Natural killer cell (primary cell): ENCODE measurements around the gene CHRM5. TPM values are rescaled to one million over a fixed set of nuclear protein-coding genes. Genes with fewer than 3 reads are reported as not detected.
A peak's percentile ranks its signal among the peaks of the same experiment; 100 is the strongest.

ENCODE experiments used
- ATAC-seq, 3 donors: fragments of 150-1000 bp in 2 of 3; fragments of 200-7000 bp in 1 of 3; cut with Tn5 transposase; 1 replicate in 1 of 3; 2 replicates in 2 of 3; pipeline ENCODE4 v1.10.0; 2021; ENCODE audit warnings: mild to moderate bottlenecking in 2 of 3, moderate library complexity in 2 of 3
- DNase-seq, 2 donors: peaks; one replicate each; pipeline versions ENCODE4 v3.0.0 to v3.0.0-alpha.2; 2013 to 2021; ENCODE audit warnings: mixed read lengths in 1 of 2
- H3K27ac ChIP-seq: one replicate; pipeline ENCODE4 v1.5.1; 2013; ENCODE audit warnings: mild to moderate bottlenecking, low read length
- H3K27me3 ChIP-seq: one replicate; pipeline ENCODE4 v1.6.1; 2013; ENCODE audit warnings: low read length; ENCODE audit not compliant: control insufficient read depth, insufficient read depth
- H3K36me3 ChIP-seq: one replicate; pipeline ENCODE4 v1.6.1; 2013; ENCODE audit warnings: low read length; ENCODE audit not compliant: control insufficient read depth, insufficient read depth
- H3K4me1 ChIP-seq: one replicate; pipeline ENCODE4 v1.6.1; 2013; ENCODE audit warnings: low read length; ENCODE audit not compliant: control insufficient read depth, insufficient read depth
- H3K4me3 ChIP-seq: one replicate; pipeline ENCODE4 v1.5.1; 2013; ENCODE audit warnings: low read length
- H3K9me3 ChIP-seq: one replicate; pipeline ENCODE4 v1.6.1; 2013; ENCODE audit warnings: low read length; ENCODE audit not compliant: control insufficient read depth, insufficient read depth
- H3K27ac Mint-ChIP-seq, 2 donors: one replicate each; pipeline ENCODE4 v1.8.0; 2022; ENCODE audit warnings: mild to moderate bottlenecking in 2 of 2, mixed read lengths in 2 of 2, moderate library complexity in 1 of 2
- H3K27me3 Mint-ChIP-seq, 2 donors: one replicate each; pipeline ENCODE4 v1.8.0; 2022; ENCODE audit warnings: low read depth in 2 of 2, mixed read lengths in 2 of 2
- H3K36me3 Mint-ChIP-seq: one replicate; pipeline ENCODE4 v1.8.0; 2022; ENCODE audit warnings: mixed read lengths
- H3K4me1 Mint-ChIP-seq, 2 donors: one replicate each; pipeline ENCODE4 v1.8.0; 2022; ENCODE audit warnings: mixed read lengths in 2 of 2
- H3K4me3 Mint-ChIP-seq: one replicate; pipeline ENCODE4 v1.8.0; 2022; ENCODE audit warnings: mild to moderate bottlenecking, moderate library complexity, mixed read lengths
- H3K9me3 Mint-ChIP-seq, 2 donors: one replicate each; pipeline ENCODE4 v1.8.0; 2022; ENCODE audit warnings: mixed read lengths in 2 of 2
- WGBS: methylation state at CpG from one replicate; pipeline ENCODE4 v1.1.7; 2013; ENCODE audit warnings: missing lambda C conversion rate; ENCODE audit not compliant: insufficient coverage; 5-methylcytosine and 5-hydroxymethylcytosine counted together
- intact Hi-C: fragments of 100-400 bp; cut with micrococcal nuclease; formaldehyde crosslinking; loops from one replicate; pipeline ENCODE4 v1.14.2; 2022
- total RNA-seq, 4 donors: library from RNA; stranded (reverse); fragments of 120-200 nt in 1 of 4; gene quantifications; one replicate each; pipeline versions ENCODE4 v1.2.3 to v1.2.4, GENCODE V29; 2013 to 2022
- TF ChIP-seq, protein P1 (sequence below): fragments of 200-600 bp; IDR thresholded peaks from one replicate; pipeline ENCODE4 v1.8.0; 2022; ENCODE audit warnings: antibody characterized with exemption

The CHRM5 gene
- total RNA-seq, 3 donors from 2014 or later (not counting 1 experiment from before 2014, with no cell fraction given) = 0.12 TPM; not detected in 2

DNA sequence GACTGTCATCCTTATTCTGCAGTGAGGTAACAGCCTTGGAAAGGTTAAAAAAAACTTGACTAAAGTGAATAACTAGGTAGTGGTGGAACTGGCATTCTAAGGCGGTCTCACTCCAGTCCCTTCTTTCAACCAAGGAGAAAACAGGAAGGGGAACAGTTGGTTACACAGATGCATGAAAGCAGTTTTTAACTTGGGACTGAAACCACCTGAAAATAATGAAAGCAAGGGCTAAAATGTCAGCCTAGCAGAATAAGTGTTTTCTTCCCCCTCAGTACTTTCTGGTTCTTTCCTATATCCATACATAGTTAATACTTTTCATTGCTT, 71.5 kb downstream of the CHRM5 start:
- Mint-ChIP-seq H3K27ac (peak overlapping the region; percentile 67 to 70), H3K4me1 (peaks cover 18 to 19% of the 10 kb centered on the region in 2 donors), H3K9me3 (no peaks in the 10 kb centered on the region), H3K36me3 (no peaks in the 10 kb centered on the region), H3K4me3 (peak overlapping the region; percentile 90), H3K27me3 (no peaks in the 10 kb centered on the region)
- WGBS = 0% methylated on average over 1 of the region's 1 CpG
- DNase-seq (no peak), ATAC-seq (no peak)
- Histone ChIP-seq H3K4me3 (no peak overlapping the region), H3K9me3 (no peaks in the 10 kb centered on the region), H3K27me3 (no peaks in the 10 kb centered on the region), H3K4me1 (peaks cover 7% of the 10 kb centered on the region), H3K27ac (peak overlapping the region; percentile 49), H3K36me3 (no peaks in the 10 kb centered on the region)
- TF ChIP-seq, protein P1, sequence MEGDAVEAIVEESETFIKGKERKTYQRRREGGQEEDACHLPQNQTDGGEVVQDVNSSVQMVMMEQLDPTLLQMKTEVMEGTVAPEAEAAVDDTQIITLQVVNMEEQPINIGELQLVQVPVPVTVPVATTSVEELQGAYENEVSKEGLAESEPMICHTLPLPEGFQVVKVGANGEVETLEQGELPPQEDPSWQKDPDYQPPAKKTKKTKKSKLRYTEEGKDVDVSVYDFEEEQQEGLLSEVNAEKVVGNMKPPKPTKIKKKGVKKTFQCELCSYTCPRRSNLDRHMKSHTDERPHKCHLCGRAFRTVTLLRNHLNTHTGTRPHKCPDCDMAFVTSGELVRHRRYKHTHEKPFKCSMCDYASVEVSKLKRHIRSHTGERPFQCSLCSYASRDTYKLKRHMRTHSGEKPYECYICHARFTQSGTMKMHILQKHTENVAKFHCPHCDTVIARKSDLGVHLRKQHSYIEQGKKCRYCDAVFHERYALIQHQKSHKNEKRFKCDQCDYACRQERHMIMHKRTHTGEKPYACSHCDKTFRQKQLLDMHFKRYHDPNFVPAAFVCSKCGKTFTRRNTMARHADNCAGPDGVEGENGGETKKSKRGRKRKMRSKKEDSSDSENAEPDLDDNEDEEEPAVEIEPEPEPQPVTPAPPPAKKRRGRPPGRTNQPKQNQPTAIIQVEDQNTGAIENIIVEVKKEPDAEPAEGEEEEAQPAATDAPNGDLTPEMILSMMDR = no peak
- intact Hi-C loops = loop anchor here (2.0 kb wide), 1 partner anchor 63 kb away; the partner anchor contains the start of gene PGBD4

DNA sequence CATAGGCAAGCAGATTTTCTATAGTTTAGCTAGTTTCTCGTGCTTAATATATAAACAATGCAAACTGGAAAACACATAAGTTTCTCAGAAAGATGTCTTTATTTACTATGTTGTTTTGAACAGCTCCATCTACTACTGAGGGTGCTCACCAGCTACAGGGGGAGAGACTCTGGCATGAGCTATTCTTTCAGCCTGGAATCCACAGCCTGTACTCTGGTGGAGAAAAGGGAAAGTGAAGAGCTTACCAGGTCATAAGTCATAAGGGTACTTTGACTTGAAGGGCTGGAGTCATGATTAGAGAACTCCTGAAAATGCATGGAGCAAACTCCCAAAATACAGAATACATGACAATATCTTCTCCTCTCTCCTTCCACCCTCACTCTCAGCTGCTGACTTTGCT, 75.1 kb downstream of the CHRM5 start:
- intact Hi-C loops = no loop called here
- H3K4me1 ChIP-seq = peaks cover 7% of the 10 kb centered on the region
- no peak overlapping the region for H3K4me3 Mint-ChIP-seq
- peaks cover 11 to 12% of the 10 kb centered on the region in 2 donors for H3K4me1 Mint-ChIP-seq
- TF ChIP-seq, protein P1 = no peak
- no peak overlapping the region for H3K27ac ChIP-seq
- no peak overlapping the region for H3K4me3 ChIP-seq
- no peak overlapping the region for H3K27ac Mint-ChIP-seq
- no peaks in the 10 kb centered on the region for H3K36me3 Mint-ChIP-seq
- ATAC-seq = no peak
- no peaks in the 10 kb centered on the region for H3K9me3 Mint-ChIP-seq
- no peaks in the 10 kb centered on the region for H3K36me3 ChIP-seq
- H3K27me3 ChIP-seq = no peaks in the 10 kb centered on the region
- H3K27me3 Mint-ChIP-seq = no peaks in the 10 kb centered on the region
- DNase-seq = no peak
- WGBS = no CpG with 5 or more reads among the region's 1 CpG
- H3K9me3 ChIP-seq = no peaks in the 10 kb centered on the region

DNA sequence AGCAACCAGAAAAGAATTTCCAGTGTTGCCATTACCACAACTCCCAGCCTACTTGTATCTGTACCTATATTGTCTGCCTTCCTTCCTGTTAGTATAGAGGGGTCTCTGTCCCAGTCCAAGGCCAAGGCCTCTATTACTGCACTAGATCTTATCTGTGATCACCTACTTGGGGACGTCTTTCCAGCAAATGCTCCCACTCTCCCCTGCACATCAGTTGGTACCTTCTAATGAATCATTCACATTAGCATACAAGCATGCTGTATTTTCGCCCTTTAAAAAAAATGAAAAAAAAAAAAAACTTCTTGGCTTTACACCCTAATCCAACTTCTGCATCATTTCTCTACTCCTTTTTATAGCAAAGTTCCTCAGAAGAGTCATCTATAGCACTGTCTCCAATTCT, 75.5 kb downstream of the CHRM5 start:
- Mint-ChIP-seq H3K4me3 (no peak overlapping the region), H3K27me3 (no peaks in the 10 kb centered on the region), H3K9me3 (no peaks in the 10 kb centered on the region), H3K4me1 (peaks cover 11 to 12% of the 10 kb centered on the region in 2 donors), H3K27ac (no peak overlapping the region), H3K36me3 (no peaks in the 10 kb centered on the region)
- TF ChIP-seq, protein P1 = no peak
- intact Hi-C loops = no loop called here
- Histone ChIP-seq H3K27ac (no peak overlapping the region), H3K4me3 (no peak overlapping the region), H3K9me3 (no peaks in the 10 kb centered on the region), H3K36me3 (no peaks in the 10 kb centered on the region), H3K27me3 (no peaks in the 10 kb centered on the region), H3K4me1 (peaks cover 7% of the 10 kb centered on the region)
- WGBS = 94% methylated on average over 2 of the region's 2 CpGs
- DNase-seq = no peak
- no peak for ATAC-seq

DNA sequence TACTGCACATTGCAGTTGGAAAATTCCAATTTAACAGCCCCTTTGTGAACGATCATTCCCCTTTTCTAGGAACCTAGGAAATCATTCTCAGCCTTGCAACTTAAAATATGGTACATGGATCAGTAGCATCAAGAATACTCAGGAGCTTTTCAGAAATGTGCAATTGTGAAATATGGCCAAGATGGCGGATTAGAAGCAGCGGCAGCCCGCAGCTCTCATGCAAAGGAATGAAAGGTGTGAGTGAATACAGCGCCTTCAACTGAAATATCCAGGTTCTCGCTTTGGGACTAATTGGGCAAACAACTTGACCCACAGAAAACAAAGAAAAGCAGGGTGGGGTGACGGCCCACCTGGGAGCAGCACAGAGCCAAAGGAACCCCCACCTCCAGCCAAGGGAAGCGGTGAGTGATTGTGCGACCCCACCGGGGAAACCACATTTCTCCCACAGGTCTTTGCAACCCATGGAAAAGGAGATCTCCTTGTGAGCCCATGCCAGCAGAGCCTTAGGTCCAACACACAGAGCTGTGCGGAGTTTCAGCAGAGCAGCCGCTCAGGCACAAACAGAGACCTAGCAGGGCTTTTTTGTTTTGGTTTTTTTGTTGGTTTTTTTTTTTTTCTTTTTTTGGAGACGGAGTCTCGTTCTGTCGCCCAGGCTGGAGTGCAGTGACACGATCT, 78.3 kb downstream of the CHRM5 start:
- ATAC-seq (no peak), DNase-seq (no peak)
- peaks cover 20% of the 10 kb centered on the region for H3K36me3 Mint-ChIP-seq
- H3K9me3 Mint-ChIP-seq = peaks cover 7 to 17% of the 10 kb centered on the region in 2 donors
- WGBS = 91% methylated on average over 12 of the region's 16 CpGs
- Histone ChIP-seq H3K27me3 (no peaks in the 10 kb centered on the region), H3K9me3 (peaks cover 7% of the 10 kb centered on the region), H3K27ac (no peak overlapping the region), H3K4me3 (no peak overlapping the region), H3K36me3 (no peaks in the 10 kb centered on the region), H3K4me1 (no peaks in the 10 kb centered on the region)
- intact Hi-C loops = no loop called here
- no peak overlapping the region for H3K4me3 Mint-ChIP-seq
- no peak overlapping the region for H3K27ac Mint-ChIP-seq
- no peaks in the 10 kb centered on the region for H3K4me1 Mint-ChIP-seq
- TF ChIP-seq, protein P1 = no peak
- H3K27me3 Mint-ChIP-seq = peaks cover 0 to 15% of the 10 kb centered on the region in 2 donors
